Upper lobe of left lung (tissue), 4 donors: ENCODE data around the gene C17orf107.

Experiments
- CTCF ChIP-seq, 6 experiments: fragments of 450-650 bp in 4 of 6; fragments of 200-600 bp in 2 of 6; sonication (generic) in 2 of 6; IDR thresholded peaks; one replicate each; pipeline ENCODE4 v1.5.1; 2016 to 2019; ENCODE audit warnings: antibody characterized with exemption in 6 of 6
- EP300 ChIP-seq, 4 donors: sonication (generic); formaldehyde crosslinking; IDR thresholded peaks; one replicate each; pipeline ENCODE4 v1.5.1; 2017; ENCODE audit warnings: antibody characterized with exemption in 4 of 4, control low read depth in 2 of 4
- POLR2A ChIP-seq, 4 donors: fragments of 450-650 bp; IDR thresholded peaks; one replicate each; pipeline ENCODE4 v1.5.1; 2016 to 2017; ENCODE audit warnings: antibody characterized with exemption in 4 of 4, mild to moderate bottlenecking in 2 of 4
- POLR2AphosphoS5 ChIP-seq, 2 donors: sonication (generic); formaldehyde crosslinking; IDR thresholded peaks; one replicate each; pipeline ENCODE4 v1.5.1; 2017; ENCODE audit warnings: antibody characterized with exemption in 2 of 2

GRCh38 chr17:4887581-4887980 lies 11.8 kb upstream of the C17orf107 start:
- TF ChIP-seq CTCF (IDR thresholded peaks at IDR 0.05) (no peak), POLR2AphosphoS5 (IDR thresholded peaks at IDR 0.05) (no peak), POLR2A (IDR thresholded peaks at IDR 0.05) (no peak), EP300 (IDR thresholded peaks at IDR 0.05) (no peak)
